ENCODE data around the gene ATP2C2. TPM values are rescaled to one million over a fixed set of nuclear protein-coding genes. Genes with fewer than 3 reads are reported as not detected.

Gene ATP2C2
- total RNA-seq, 1 experiment from 2014 or later, result 20.3 TPM

- ChIA-PET POLR2A (no interaction called here), CTCF (no interaction called here), RAD21 (ENCODE audit: low non-redundant PET in 1 of 2, low total read pairs in 2 of 2, uncharacterized antibody in 2 of 2, unreplicated experiment in 2 of 2) (no interaction called here)
- H3K27ac ChIP-seq (ENCODE audit: low read depth, low read length), result no peak overlapping the region
- ATAC-seq, result no peak
- no peak for TF ChIP-seq SP1 (IDR thresholded peaks at IDR 0.05; ENCODE audit: low read depth)
- no peak for TF ChIP-seq ZFX (IDR thresholded peaks at IDR 0.05)
- TF ChIP-seq YY1 (IDR thresholded peaks at IDR 0.05; ENCODE audit: extremely low read depth, insufficient replicate concordance, low read depth, low read length), result no peak
- no peak for TF ChIP-seq EGR1 (IDR thresholded peaks at IDR 0.05; ENCODE audit: low read depth)
- no peak for TF ChIP-seq FOSL1 (IDR thresholded peaks at IDR 0.05; ENCODE audit: low read depth)
- no peak for TF ChIP-seq JUND (IDR thresholded peaks at IDR 0.05)
- no peak for TF ChIP-seq TCF7L2 (IDR thresholded peaks at IDR 0.05; ENCODE audit: borderline replicate concordance, extremely low read depth, insufficient read depth, insufficient read length)
- TF ChIP-seq, protein P1, sequence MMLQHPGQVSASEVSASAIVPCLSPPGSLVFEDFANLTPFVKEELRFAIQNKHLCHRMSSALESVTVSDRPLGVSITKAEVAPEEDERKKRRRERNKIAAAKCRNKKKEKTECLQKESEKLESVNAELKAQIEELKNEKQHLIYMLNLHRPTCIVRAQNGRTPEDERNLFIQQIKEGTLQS (IDR thresholded peaks at IDR 0.05), result no peak
- no peak for TF ChIP-seq SIN3A (IDR thresholded peaks at IDR 0.05; ENCODE audit: low read depth)
- no peak for TF ChIP-seq EZH2 (IDR thresholded peaks at IDR 0.05)
- TF ChIP-seq RAD21 (IDR thresholded peaks at IDR 0.05; ENCODE audit: low read depth), result no peak
- TF ChIP-seq, protein P2, sequence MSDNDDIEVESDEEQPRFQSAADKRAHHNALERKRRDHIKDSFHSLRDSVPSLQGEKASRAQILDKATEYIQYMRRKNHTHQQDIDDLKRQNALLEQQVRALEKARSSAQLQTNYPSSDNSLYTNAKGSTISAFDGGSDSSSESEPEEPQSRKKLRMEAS (IDR thresholded peaks at IDR 0.05), result no peak
- TF ChIP-seq CEBPB (IDR thresholded peaks at IDR 0.05; ENCODE audit: low read depth), result no peak
- no peak for TF ChIP-seq ELF1 (IDR thresholded peaks at IDR 0.05; ENCODE audit: borderline replicate concordance, low read depth)
- no peak for TF ChIP-seq ZBTB33 (IDR thresholded peaks at IDR 0.05; ENCODE audit: extremely low read depth, insufficient replicate concordance, low read length)
- no peak for TF ChIP-seq ZNF274 (IDR thresholded peaks at IDR 0.05; ENCODE audit: low read depth, low read length)
- TF ChIP-seq POLR2A (IDR thresholded peaks at IDR 0.05; ENCODE audit: borderline replicate concordance, extremely low read depth, insufficient read depth, insufficient read length), result no peak
- no peak for TF ChIP-seq CTCF (IDR thresholded peaks at IDR 0.05 in 2 of 3, conservative IDR thresholded peaks at IDR 0.05 in 1 of 3; ENCODE audit: borderline replicate concordance in 1 of 3, insufficient read depth in 1 of 3, low read depth in 2 of 3, low read length in 2 of 3)
- no peak for TF ChIP-seq EZH2phosphoT487 (IDR thresholded peaks at IDR 0.05; ENCODE audit: borderline replicate concordance)
- no peak overlapping the region for H2AFZ ChIP-seq (ENCODE audit: low read depth, low read length, poor library complexity, severe bottlenecking)
- peaks cover 3 to 27% of the 10 kb centered on the region in 2 experiments; a peak in 3 of 4 replicates for H3K36me3 ChIP-seq (ENCODE audit: control insufficient read depth in 1 of 2, insufficient read depth in 2 of 2, low read length in 2 of 2)
- no peak overlapping the region for H3K9ac ChIP-seq (ENCODE audit: low read length)
- H3K79me2 ChIP-seq (ENCODE audit: insufficient read depth, low read length), result no peaks in the 10 kb centered on the region
- H3K4me1 ChIP-seq (ENCODE audit: control insufficient read depth in 1 of 2, insufficient read depth in 2 of 2, low read length in 2 of 2), result no peaks in the 10 kb centered on the region
- H4K20me1 ChIP-seq (ENCODE audit: insufficient read depth), result no peaks in the 10 kb centered on the region
- DNase-seq (ENCODE audit: low read depth, low spot score), result no peak
- no peaks in the 10 kb centered on the region for H3K9me2 ChIP-seq (ENCODE audit: insufficient read depth)
- H3K4me3 ChIP-seq (replicated peaks in 1 of 2; ENCODE audit: low read depth in 1 of 2, low read length in 2 of 2), result no peak overlapping the region
- BruUV-seq (replicated peaks), result no TSS peak
- H3K4me2 ChIP-seq (ENCODE audit: low read length), result no peak overlapping the region
- intact Hi-C loops (cut with micrococcal nuclease), result no loop called here
- peaks cover 0 to 8% of the 10 kb centered on the region in 2 experiments; a peak in 2 of 4 replicates for H3K9me3 ChIP-seq (ENCODE audit: control insufficient read depth in 1 of 2, insufficient read depth in 1 of 2, low read depth in 1 of 2, low read length in 2 of 2)
- no peaks in the 10 kb centered on the region for H3K27me3 ChIP-seq (ENCODE audit: insufficient read depth, low read length)
Observed at GRCh38 chr16:84466692-84467091, 98.4 kb downstream of the ATP2C2 start.

Data from HCT116 (cell line).